Measurements from ENCODE around the gene DVL3. TPM values are rescaled to one million over a fixed set of nuclear protein-coding genes. Genes with fewer than 3 reads are reported as not detected.
A peak's percentile ranks its signal among the peaks of the same experiment; 100 is the strongest.

The DVL3 gene
- total RNA-seq, 1 donor from 2014 or later: 112 TPM

- H3K36me3 Mint-ChIP-seq (ENCODE audit: insufficient read depth): no peaks in the 10 kb centered on the region
- H3K27me3 Mint-ChIP-seq: no peaks in the 10 kb centered on the region
- H3K4me1 Mint-ChIP-seq (ENCODE audit: low read depth): peaks cover 3% of the 10 kb centered on the region
- no peak for DNase-seq (ENCODE audit: low spot score, unreplicated experiment)
- TF ChIP-seq CTCF (IDR thresholded peaks at IDR 0.05; ENCODE audit: unreplicated experiment): peak; percentile 45
- H3K27ac Mint-ChIP-seq: no peak overlapping the region
- H3K9me3 Mint-ChIP-seq (ENCODE audit: low read depth): no peaks in the 10 kb centered on the region
- H3K4me3 Mint-ChIP-seq (ENCODE audit: low read depth): no peak overlapping the region
Observed at GRCh38 chr3:184129012-184129411, 26.2 kb upstream of the DVL3 start.

GRCh38 chr3:184132945-184133344 lies 22.2 kb upstream of the DVL3 start:
- H3K4me1 Mint-ChIP-seq (ENCODE audit: low read depth): peaks cover 22% of the 10 kb centered on the region
- DNase-seq (ENCODE audit: low spot score, unreplicated experiment): no peak
- H3K36me3 Mint-ChIP-seq (ENCODE audit: insufficient read depth): no peaks in the 10 kb centered on the region
- H3K27ac Mint-ChIP-seq: no peak overlapping the region
- TF ChIP-seq CTCF (IDR thresholded peaks at IDR 0.05; ENCODE audit: unreplicated experiment): no peak
- no peaks in the 10 kb centered on the region for H3K27me3 Mint-ChIP-seq
- no peaks in the 10 kb centered on the region for H3K9me3 Mint-ChIP-seq (ENCODE audit: low read depth)
- H3K4me3 Mint-ChIP-seq (ENCODE audit: low read depth): no peak overlapping the region

- no peak for TF ChIP-seq CTCF (IDR thresholded peaks at IDR 0.05; ENCODE audit: unreplicated experiment)
- Mint-ChIP-seq H3K27me3 (no peaks in the 10 kb centered on the region), H3K9me3 (ENCODE audit: low read depth) (no peaks in the 10 kb centered on the region), H3K4me3 (ENCODE audit: low read depth) (peak overlapping the region; percentile 96), H3K36me3 (ENCODE audit: insufficient read depth) (no peaks in the 10 kb centered on the region), H3K27ac (peak overlapping the region; percentile 93), H3K4me1 (ENCODE audit: low read depth) (peaks cover 22% of the 10 kb centered on the region)
- peak; percentile 61 for DNase-seq (ENCODE audit: low spot score, unreplicated experiment)
Observed at GRCh38 chr3:184133840-184134745, 21.1 kb upstream of the DVL3 start.

- TF ChIP-seq CTCF (IDR thresholded peaks at IDR 0.05; ENCODE audit: unreplicated experiment): no peak
- Mint-ChIP-seq H3K27ac (peak overlapping the region; percentile 93), H3K4me1 (ENCODE audit: low read depth) (peaks cover 22% of the 10 kb centered on the region), H3K9me3 (ENCODE audit: low read depth) (no peaks in the 10 kb centered on the region), H3K27me3 (no peaks in the 10 kb centered on the region), H3K4me3 (ENCODE audit: low read depth) (peak overlapping the region; percentile 96), H3K36me3 (ENCODE audit: insufficient read depth) (no peaks in the 10 kb centered on the region)
- DNase-seq (ENCODE audit: low spot score, unreplicated experiment): no peak
Observed at GRCh38 chr3:184134746-184135148, 20.4 kb upstream of the DVL3 start.

- peak; percentile 86 for DNase-seq (ENCODE audit: low spot score, unreplicated experiment)
- Mint-ChIP-seq H3K9me3 (ENCODE audit: low read depth) (no peaks in the 10 kb centered on the region), H3K27ac (peak within 1 kb of the TSS; percentile 93), H3K36me3 (ENCODE audit: insufficient read depth) (peaks cover 3% of the 10 kb centered on the region), H3K4me1 (ENCODE audit: low read depth) (peaks cover 22% of the 10 kb centered on the region), H3K27me3 (no peaks in the 10 kb centered on the region), H3K4me3 (ENCODE audit: low read depth) (peak within 1 kb of the TSS; percentile 96)
- peak; percentile 49 for TF ChIP-seq CTCF (IDR thresholded peaks at IDR 0.05; ENCODE audit: unreplicated experiment)
Observed at GRCh38 chr3:184135149-184135910, 19.8 kb upstream of the DVL3 start, which contains the start of gene EIF2B5. EIF2B5 (plus strand) TSS chr3:184135358; CDS start chr3:184135386, 28 bp downstream.
